ENCODE results near the gene ALDH1L2.
"Not testable (repeated sequence)": the region's sequence is repeated elsewhere in the genome, so short reads cannot be mapped to it uniquely, and the experiment has no call there.

Gene ALDH1L2

GRCh38 chr12:104986022-104986941 lies 98.0 kb downstream of the ALDH1L2 start, which contains the start of gene NOPCHAP1:
TSS of gene NOPCHAP1 (plus strand) at chr12:104986316. CDS start at chr12:104986353, 37 bp downstream.
- H3K4me1 ChIP-seq (ENCODE audit: insufficient read depth, low read length, severe bottlenecking): peaks cover 21% of the 10 kb centered on the region
- H3K9me3 ChIP-seq (ENCODE audit: low read length): no peaks in the 10 kb centered on the region
- no peak within 1 kb of the TSS for H3K27ac ChIP-seq (ENCODE audit: low read depth, low read length, poor library complexity, severe bottlenecking)
- no peaks in the 10 kb centered on the region for H4K20me1 ChIP-seq (ENCODE audit: insufficient read depth, low read length)
- peak within 1 kb of the TSS; percentile 92 for H3K4me2 ChIP-seq (ENCODE audit: low read length)
- H3K36me3 ChIP-seq (ENCODE audit: insufficient read depth, low read length): peaks cover 23% of the 10 kb centered on the region
- H3F3A ChIP-seq (ENCODE audit: insufficient read depth, low read length): no peaks in the 10 kb centered on the region
- H2AFZ ChIP-seq (ENCODE audit: low read length): peak within 1 kb of the TSS; percentile 91; the same call in 1 of the 2 replicates
- no peaks in the 10 kb centered on the region for H3K27me3 ChIP-seq (ENCODE audit: insufficient read depth, low read length)
- TF ChIP-seq EZH2 (IDR thresholded peaks at IDR 0.05; ENCODE audit: borderline replicate concordance, low read length): no peak
- no peak for TF ChIP-seq CTCF (IDR thresholded peaks at IDR 0.05; ENCODE audit: low read length)
- peak within 1 kb of the TSS; percentile 64 for H3K9ac ChIP-seq (ENCODE audit: low read length)
- H3K79me2 ChIP-seq (ENCODE audit: insufficient read depth, low read length): peaks cover 14% of the 10 kb centered on the region
- H3K4me3 ChIP-seq (ENCODE audit: low read depth, low read length, poor library complexity, severe bottlenecking): peak within 1 kb of the TSS; percentile 79
- no peaks in the 10 kb centered on the region for H3K9me2 ChIP-seq (ENCODE audit: low read depth, low read length)

- peaks cover 21% of the 10 kb centered on the region for H3K4me1 ChIP-seq (ENCODE audit: insufficient read depth, low read length, severe bottlenecking)
Observed at GRCh38 chr12:104985206-104985605, 99.1 kb downstream of the ALDH1L2 start.

GRCh38 chr12:104977688-104978087 lies 106.6 kb downstream of the ALDH1L2 start:
- not testable (repeated sequence) for H3K36me3 ChIP-seq (ENCODE audit: insufficient read depth, low read length); H3K4me2 ChIP-seq (ENCODE audit: low read length); H3K27ac ChIP-seq (ENCODE audit: low read depth, low read length, poor library complexity, severe bottlenecking); H3K9ac ChIP-seq (ENCODE audit: low read length); H4K20me1 ChIP-seq (ENCODE audit: insufficient read depth, low read length); H3F3A ChIP-seq (ENCODE audit: insufficient read depth, low read length); H3K79me2 ChIP-seq (ENCODE audit: insufficient read depth, low read length); H3K4me3 ChIP-seq (ENCODE audit: low read depth, low read length, poor library complexity, severe bottlenecking); H3K27me3 ChIP-seq (ENCODE audit: insufficient read depth, low read length); H2AFZ ChIP-seq (ENCODE audit: low read length); H3K9me3 ChIP-seq (ENCODE audit: low read length); H3K9me2 ChIP-seq (ENCODE audit: low read depth, low read length); H3K4me1 ChIP-seq (ENCODE audit: insufficient read depth, low read length, severe bottlenecking)

More at GRCh38 chr12:104985206-104985605, 99.1 kb downstream of the ALDH1L2 start:
- Histone ChIP-seq H2AFZ (ENCODE audit: low read length) (peak overlapping the region; percentile 91; the same call in 1 of the 2 replicates), H3K9me2 (ENCODE audit: low read depth, low read length) (no peaks in the 10 kb centered on the region), H3K27ac (ENCODE audit: low read depth, low read length, poor library complexity, severe bottlenecking) (no peak overlapping the region), H3K9ac (ENCODE audit: low read length) (no peak overlapping the region), H3K36me3 (ENCODE audit: insufficient read depth, low read length) (peaks cover 18% of the 10 kb centered on the region), H4K20me1 (ENCODE audit: insufficient read depth, low read length) (no peaks in the 10 kb centered on the region), H3K4me2 (ENCODE audit: low read length) (peak overlapping the region; percentile 92), H3K4me3 (ENCODE audit: low read depth, low read length, poor library complexity, severe bottlenecking) (peak overlapping the region; percentile 79), H3K79me2 (ENCODE audit: insufficient read depth, low read length) (peaks cover 14% of the 10 kb centered on the region), H3F3A (ENCODE audit: insufficient read depth, low read length) (no peaks in the 10 kb centered on the region), H3K9me3 (ENCODE audit: low read length) (no peaks in the 10 kb centered on the region), H3K27me3 (ENCODE audit: insufficient read depth, low read length) (no peaks in the 10 kb centered on the region)
- TF ChIP-seq EZH2 (IDR thresholded peaks at IDR 0.05; ENCODE audit: borderline replicate concordance, low read length): no peak
- TF ChIP-seq CTCF (IDR thresholded peaks at IDR 0.05; ENCODE audit: low read length): peak; percentile 32; the same call in 1 of the 2 replicates
